Measurements from ENCODE around the gene SNRK.

The SNRK gene

GRCh38 chr3:43309372-43310305 lies 23.3 kb downstream of the SNRK start:
- no peaks in the 10 kb centered on the region for H3K27me3 Mint-ChIP-seq
- H3K4me1 Mint-ChIP-seq: peaks cover 44% of the 10 kb centered on the region
- no peak overlapping the region for H3K4me3 Mint-ChIP-seq
- no peak for ATAC-seq
- H3K9me3 Mint-ChIP-seq: peaks cover 4% of the 10 kb centered on the region
- no peak overlapping the region for H3K27ac Mint-ChIP-seq
- H3K36me3 Mint-ChIP-seq: peaks cover 55% of the 10 kb centered on the region

GRCh38 chr3:43316783-43317460 lies 30.6 kb downstream of the SNRK start:
- Mint-ChIP-seq H3K36me3 (peaks cover 45% of the 10 kb centered on the region), H3K4me1 (peaks cover 50% of the 10 kb centered on the region), H3K4me3 (no peak overlapping the region), H3K9me3 (peaks cover 4% of the 10 kb centered on the region), H3K27ac (peak overlapping the region; percentile 16), H3K27me3 (no peaks in the 10 kb centered on the region)
- ATAC-seq: no peak

DNA sequence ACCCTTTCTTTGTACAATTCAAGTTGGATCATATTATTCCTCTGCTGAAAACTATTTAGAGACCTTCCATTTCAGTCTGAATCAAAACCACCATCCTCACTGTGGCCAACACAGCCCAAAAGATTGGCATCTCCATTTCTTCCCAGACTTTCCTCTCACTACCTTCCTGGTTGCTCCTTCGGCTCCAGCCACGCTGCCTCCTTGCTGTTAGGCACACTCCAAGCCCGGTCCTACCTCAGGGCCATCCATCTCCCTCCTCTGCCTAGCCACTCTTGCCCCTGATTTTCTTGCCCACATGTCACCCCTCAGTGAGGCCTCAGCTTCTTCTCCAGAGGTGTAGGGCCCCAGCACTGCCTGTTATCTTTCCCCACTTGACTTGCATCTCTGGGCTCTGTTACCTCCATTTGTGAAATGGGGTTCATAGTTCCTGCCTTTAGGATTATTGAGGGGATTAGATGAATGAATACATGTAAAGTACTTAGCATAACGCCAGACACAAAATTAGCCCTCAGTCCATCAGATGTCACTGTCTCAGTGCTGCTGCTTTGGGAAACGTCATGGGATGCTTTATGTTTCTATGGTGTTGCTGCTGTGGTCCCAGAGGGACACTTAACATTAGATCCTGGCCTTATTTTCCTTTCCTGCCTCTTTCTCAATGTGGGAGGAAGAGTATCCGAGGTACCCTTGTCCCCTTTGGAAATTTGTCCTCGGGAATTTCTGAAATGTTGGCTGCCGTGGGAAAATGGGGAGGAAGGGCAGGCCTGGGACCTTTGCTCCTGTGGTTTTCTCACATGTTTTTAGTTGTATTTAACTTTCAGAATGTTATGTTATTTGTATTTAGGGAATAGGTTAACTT lies 31.3 kb downstream of the SNRK start:
- Mint-ChIP-seq H3K4me3 (no peak overlapping the region), H3K27ac (peak overlapping the region; percentile 16), H3K36me3 (peaks cover 42% of the 10 kb centered on the region), H3K9me3 (peaks cover 2% of the 10 kb centered on the region), H3K4me1 (peaks cover 47% of the 10 kb centered on the region), H3K27me3 (no peaks in the 10 kb centered on the region)
- no peak for ATAC-seq

- Mint-ChIP-seq H3K4me3 (no peak overlapping the region), H3K27me3 (no peaks in the 10 kb centered on the region), H3K27ac (no peak overlapping the region), H3K9me3 (no peaks in the 10 kb centered on the region), H3K36me3 (peaks cover 33% of the 10 kb centered on the region), H3K4me1 (peaks cover 49% of the 10 kb centered on the region)
- ATAC-seq: no peak
Measured at GRCh38 chr3:43319376-43319775, 33.0 kb downstream of the SNRK start.

GRCh38 chr3:43319794-43320193 lies 33.5 kb downstream of the SNRK start:
- Mint-ChIP-seq H3K27ac (no peak overlapping the region), H3K36me3 (peaks cover 33% of the 10 kb centered on the region), H3K9me3 (no peaks in the 10 kb centered on the region), H3K4me3 (no peak overlapping the region), H3K27me3 (no peaks in the 10 kb centered on the region), H3K4me1 (peaks cover 49% of the 10 kb centered on the region)
- ATAC-seq: no peak

DNA sequence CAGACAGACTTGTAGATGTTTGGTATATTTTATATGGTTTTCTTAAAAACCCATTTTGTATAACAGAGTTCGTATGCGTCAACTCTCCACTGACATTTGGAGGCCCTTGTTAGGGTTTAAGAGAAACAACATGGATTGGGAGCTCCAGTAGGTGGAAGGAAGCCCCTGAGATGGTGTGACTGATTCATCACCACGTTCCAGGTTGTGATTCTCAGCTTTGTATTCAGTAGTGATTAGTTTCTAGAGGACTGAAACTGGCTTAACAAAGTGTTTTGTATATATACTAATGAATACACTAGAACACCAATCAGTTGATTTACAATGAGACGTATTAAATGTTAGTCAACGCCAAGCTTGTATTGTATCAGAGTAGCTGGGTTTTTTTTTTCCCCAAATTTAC lies 33.9 kb downstream of the SNRK start:
- no peaks in the 10 kb centered on the region for H3K27me3 Mint-ChIP-seq
- H3K36me3 Mint-ChIP-seq: peaks cover 33% of the 10 kb centered on the region
- peaks cover 49% of the 10 kb centered on the region for H3K4me1 Mint-ChIP-seq
- no peaks in the 10 kb centered on the region for H3K9me3 Mint-ChIP-seq
- H3K27ac Mint-ChIP-seq: no peak overlapping the region
- H3K4me3 Mint-ChIP-seq: no peak overlapping the region
- no peak for ATAC-seq

DNA sequence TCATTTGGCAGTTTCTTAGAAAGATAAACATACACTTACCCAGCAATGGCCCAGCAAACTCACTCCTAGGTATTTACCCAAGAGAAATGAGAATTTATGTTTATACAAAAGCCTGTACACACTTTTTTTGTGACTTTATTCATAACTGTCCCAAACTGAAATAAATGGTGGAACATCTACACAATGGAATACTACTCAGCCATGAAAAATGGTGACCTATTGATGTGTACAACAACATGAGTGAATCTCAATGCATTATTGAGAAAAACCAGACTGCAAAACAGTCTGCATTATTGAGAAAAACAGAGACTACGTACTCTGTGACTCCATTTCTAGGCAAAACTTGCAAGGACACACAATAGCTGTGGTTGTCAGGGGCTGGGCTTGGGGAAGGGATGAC lies 37.2 kb downstream of the SNRK start:
- H3K27ac Mint-ChIP-seq: no peak overlapping the region
- peaks cover 62% of the 10 kb centered on the region for H3K4me1 Mint-ChIP-seq
- H3K36me3 Mint-ChIP-seq: peaks cover 20% of the 10 kb centered on the region
- H3K9me3 Mint-ChIP-seq: no peaks in the 10 kb centered on the region
- no peak overlapping the region for H3K4me3 Mint-ChIP-seq
- H3K27me3 Mint-ChIP-seq: no peaks in the 10 kb centered on the region
- no peak for ATAC-seq

GRCh38 chr3:43326891-43327581 lies 40.7 kb downstream of the SNRK start:
- peak overlapping the region; percentile 43 for H3K4me3 Mint-ChIP-seq
- no peaks in the 10 kb centered on the region for H3K27me3 Mint-ChIP-seq
- peak overlapping the region; percentile 83 for H3K27ac Mint-ChIP-seq
- H3K9me3 Mint-ChIP-seq: no peaks in the 10 kb centered on the region
- peaks cover 51% of the 10 kb centered on the region for H3K4me1 Mint-ChIP-seq
- H3K36me3 Mint-ChIP-seq: peaks cover 6% of the 10 kb centered on the region
- ATAC-seq: peak; percentile 83

- peak; percentile 72 for ATAC-seq
- Mint-ChIP-seq H3K9me3 (no peaks in the 10 kb centered on the region), H3K4me1 (peaks cover 52% of the 10 kb centered on the region), H3K27ac (peak overlapping the region; percentile 83), H3K36me3 (peaks cover 11% of the 10 kb centered on the region), H3K27me3 (no peaks in the 10 kb centered on the region), H3K4me3 (peak overlapping the region; percentile 43)
Measured at GRCh38 chr3:43327582-43327979, 41.2 kb downstream of the SNRK start.

DNA sequence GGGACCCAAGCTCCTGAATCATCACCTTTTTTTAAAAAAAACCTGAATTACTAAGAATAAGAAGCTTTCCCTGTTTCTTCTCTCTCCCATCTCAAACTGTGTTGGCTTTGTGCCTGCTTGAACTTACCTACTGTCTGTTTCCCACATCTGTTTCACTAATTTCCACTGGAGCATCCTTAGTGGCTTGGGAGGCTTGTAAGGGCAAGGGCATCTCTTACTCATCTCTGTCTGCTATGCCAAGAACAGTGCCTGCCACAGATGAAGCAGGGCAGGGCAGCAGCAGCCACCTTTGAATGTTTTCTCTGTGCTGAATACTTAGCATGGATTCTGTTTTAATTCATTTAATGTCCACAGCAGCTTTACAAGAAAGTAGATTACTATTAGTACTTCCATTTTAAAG lies 42.3 kb downstream of the SNRK start:
- Mint-ChIP-seq H3K27me3 (no peaks in the 10 kb centered on the region), H3K36me3 (peaks cover 22% of the 10 kb centered on the region), H3K4me3 (no peak overlapping the region), H3K27ac (peak overlapping the region; percentile 40), H3K9me3 (no peaks in the 10 kb centered on the region), H3K4me1 (peaks cover 52% of the 10 kb centered on the region)
- ATAC-seq: no peak

DNA sequence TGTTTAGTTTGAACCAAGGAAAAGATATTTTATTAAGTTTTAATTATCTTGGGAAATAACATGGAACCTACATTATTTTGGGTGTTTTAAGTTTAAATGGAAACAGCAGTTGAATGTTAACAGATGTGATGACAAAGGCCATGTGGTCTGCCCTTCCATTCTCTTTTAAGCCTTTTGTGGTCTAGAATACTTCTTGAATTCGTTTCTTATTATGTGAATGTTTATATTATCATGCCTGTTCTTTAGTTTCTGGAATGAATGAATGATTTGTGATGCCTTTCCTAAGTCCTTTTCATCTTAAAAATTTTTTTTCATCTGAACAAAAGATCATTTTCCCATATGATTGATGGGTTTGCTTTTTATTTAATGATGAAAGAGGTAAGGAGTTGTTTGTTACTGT lies 44.6 kb downstream of the SNRK start:
- Mint-ChIP-seq H3K27me3 (no peaks in the 10 kb centered on the region), H3K36me3 (peaks cover 42% of the 10 kb centered on the region)

DNA sequence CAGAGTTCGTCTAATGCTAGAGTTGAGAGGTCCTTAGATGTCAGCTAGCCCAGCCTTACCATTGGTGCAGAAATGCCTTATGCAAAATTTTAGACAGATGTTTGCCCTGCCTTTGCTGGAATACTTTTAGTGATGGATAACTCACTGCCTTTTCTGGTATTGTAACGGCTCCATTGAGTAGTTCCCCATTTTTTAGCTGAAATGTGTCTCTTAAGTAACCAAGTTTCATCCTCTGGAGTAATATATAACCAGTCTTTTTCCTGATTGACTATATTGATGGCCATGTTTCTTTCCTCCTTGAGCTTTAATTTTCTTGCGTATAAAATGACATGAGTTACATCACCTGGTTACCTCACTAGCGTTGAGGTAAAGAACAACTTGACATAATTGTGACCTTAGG lies 45.0 kb downstream of the SNRK start:
- no peaks in the 10 kb centered on the region for H3K27me3 Mint-ChIP-seq
- peaks cover 11% of the 10 kb centered on the region for H3K9me3 Mint-ChIP-seq
- ATAC-seq: no peak
- no peak overlapping the region for H3K27ac Mint-ChIP-seq
- H3K4me1 Mint-ChIP-seq: peaks cover 31% of the 10 kb centered on the region
- H3K36me3 Mint-ChIP-seq: peaks cover 46% of the 10 kb centered on the region
- H3K4me3 Mint-ChIP-seq: no peak overlapping the region

More for the DNA sequence above, 44.6 kb downstream of the SNRK start:
- ATAC-seq: no peak
- Mint-ChIP-seq H3K4me1 (peaks cover 35% of the 10 kb centered on the region), H3K9me3 (peaks cover 7% of the 10 kb centered on the region), H3K4me3 (no peak overlapping the region), H3K27ac (no peak overlapping the region)

DNA sequence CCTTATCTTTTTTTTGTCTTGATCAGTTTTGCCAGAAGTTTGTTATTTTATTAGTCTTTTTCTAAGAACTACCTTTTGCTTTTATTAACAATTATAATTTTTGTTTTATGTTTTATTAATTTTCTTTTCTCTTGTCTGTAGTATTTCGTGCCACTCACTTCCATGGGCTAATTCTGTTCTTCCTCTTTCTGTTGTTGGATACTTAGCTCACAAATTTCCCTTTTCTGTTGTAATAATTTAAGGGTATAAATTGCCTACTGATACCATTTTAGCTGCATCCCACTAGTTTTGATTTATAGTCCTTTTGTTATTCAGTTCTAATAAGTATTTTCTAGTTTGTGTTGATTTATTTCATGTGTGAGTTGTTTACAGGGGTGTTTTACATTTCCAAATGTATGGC lies 48.6 kb downstream of the SNRK start:
- H3K27ac Mint-ChIP-seq: no peak overlapping the region
- H3K27me3 Mint-ChIP-seq: no peaks in the 10 kb centered on the region
- peaks cover 5% of the 10 kb centered on the region for H3K4me1 Mint-ChIP-seq
- H3K9me3 Mint-ChIP-seq: peaks cover 18% of the 10 kb centered on the region
- H3K36me3 Mint-ChIP-seq: peaks cover 77% of the 10 kb centered on the region
- H3K4me3 Mint-ChIP-seq: no peak overlapping the region
- no peak for ATAC-seq

GRCh38 chr3:43335799-43336198 lies 49.5 kb downstream of the SNRK start:
- peaks cover 81% of the 10 kb centered on the region for H3K36me3 Mint-ChIP-seq
- H3K9me3 Mint-ChIP-seq: peaks cover 18% of the 10 kb centered on the region
- H3K27me3 Mint-ChIP-seq: no peaks in the 10 kb centered on the region
- no peak for ATAC-seq
- no peak overlapping the region for H3K27ac Mint-ChIP-seq
- no peak overlapping the region for H3K4me3 Mint-ChIP-seq
- peaks cover 5% of the 10 kb centered on the region for H3K4me1 Mint-ChIP-seq

Measured in stimulated activated memory B cell treated with anti-CD40 and anti-IgM and Interleukin-4, amounts not matched to agents 10 μg/mL and 1 μg/mL and 100 μg/mL, for 72 hours (primary cell).